Smooth muscle cell (in vitro differentiated cells): Measurements from ENCODE around the gene SORCS1. TPM values are rescaled to one million over a fixed set of nuclear protein-coding genes. Genes with fewer than 3 reads are reported as not detected.

Experiments
- DNase-seq: peaks from one replicate; lab custom pipeline; 2025; ENCODE audit not compliant: unreplicated experiment; lab: John Stamatoyannopoulos, UW
- H2AFZ ChIP-seq: fragments of 200-600 bp; sonication (generic); 2 replicates; pipeline ENCODE4 v1.6.0; 2016; ENCODE audit warnings: antibody characterized with exemption, low read depth, mild to moderate bottlenecking
- H3F3A ChIP-seq: fragments of 200-600 bp; sonication (generic); 2 replicates; pipeline ENCODE4 v1.6.0; 2017; ENCODE audit warnings: antibody characterized with exemption, low read depth
- H3K27ac ChIP-seq: fragments of 200-600 bp; sonication (generic); 2 replicates; pipeline ENCODE4 v1.5.1; 2016; ENCODE audit warnings: low read depth, mild to moderate bottlenecking
- H3K27me3 ChIP-seq: fragments of 200-600 bp; sonication (generic); 2 replicates; pipeline ENCODE4 v1.6.1; 2016; ENCODE audit warnings: low read depth, mild to moderate bottlenecking
- H3K36me3 ChIP-seq: fragments of 200-600 bp; sonication (generic); 2 replicates; pipeline ENCODE4 v1.5.1; 2016; ENCODE audit warnings: low read depth
- H3K4me1 ChIP-seq: fragments of 200-600 bp; sonication (generic); 2 replicates; pipeline ENCODE4 v1.5.1; 2016; ENCODE audit warnings: low read depth
- H3K4me2 ChIP-seq: fragments of 200-600 bp; sonication (generic); 2 replicates; pipeline ENCODE4 v1.6.0; 2016; ENCODE audit warnings: mild to moderate bottlenecking
- H3K4me3 ChIP-seq: fragments of 200-600 bp; sonication (generic); 2 replicates; pipeline ENCODE4 v1.5.1; 2016; ENCODE audit warnings: mild to moderate bottlenecking
- H3K79me2 ChIP-seq: fragments of 200-600 bp; sonication (generic); 2 replicates; pipeline ENCODE4 v1.6.0; 2016; ENCODE audit warnings: low read depth, mild to moderate bottlenecking
- H3K9ac ChIP-seq: fragments of 200-600 bp; sonication (generic); 2 replicates; pipeline ENCODE4 v1.6.0; 2016; ENCODE audit warnings: low read depth
- H3K9me3 ChIP-seq: fragments of 200-600 bp; sonication (generic); replicated peaks from 2 replicates; pipeline ENCODE4 v1.5.1; 2016; ENCODE audit warnings: low read depth
- H4K20me1 ChIP-seq: fragments of 200-600 bp; sonication (generic); 2 replicates; pipeline ENCODE4 v1.6.0; 2016; ENCODE audit warnings: low read depth
- WGBS: methylation state at CpG from one replicate; pipeline ENCODE4 v1.1.7; 2016; ENCODE audit warnings: low lambda C conversion rate; 5-methylcytosine and 5-hydroxymethylcytosine counted together
- polyA plus RNA-seq: library from polyadenylated mRNA; unstranded; fragments of >200 nt; fragmentation: Nextera tagmentation; extraction: Ambion mirVana; gene quantifications from 2 replicates; pipeline ENCODE4 v1.2.1, GENCODE V29; 2016
- total RNA-seq: library from RNA; depleted of rRNA; stranded (reverse); fragments of >200 nt; gene quantifications from 2 replicates; pipeline ENCODE4 v1.2.3, GENCODE V29; 2014
- TF ChIP-seq, protein P1 (sequence below): fragments of 200-600 bp; sonication (generic); IDR thresholded peaks from 2 replicates; pipeline ENCODE4 v1.5.1; 2017; ENCODE audit warnings: borderline replicate concordance, mild to moderate bottlenecking, antibody characterized with exemption; ENCODE audit not compliant: insufficient read depth, poor library complexity, severe bottlenecking

Gene SORCS1
- total and polyA plus RNA-seq, 2 experiments from 2014 or later, result 0.67 TPM; not detected in 1

- no peak overlapping the region for H2AFZ ChIP-seq
- no peak for DNase-seq
- H4K20me1 ChIP-seq, result no peaks in the 10 kb centered on the region
- no peaks in the 10 kb centered on the region for H3F3A ChIP-seq
- TF ChIP-seq, protein P1, sequence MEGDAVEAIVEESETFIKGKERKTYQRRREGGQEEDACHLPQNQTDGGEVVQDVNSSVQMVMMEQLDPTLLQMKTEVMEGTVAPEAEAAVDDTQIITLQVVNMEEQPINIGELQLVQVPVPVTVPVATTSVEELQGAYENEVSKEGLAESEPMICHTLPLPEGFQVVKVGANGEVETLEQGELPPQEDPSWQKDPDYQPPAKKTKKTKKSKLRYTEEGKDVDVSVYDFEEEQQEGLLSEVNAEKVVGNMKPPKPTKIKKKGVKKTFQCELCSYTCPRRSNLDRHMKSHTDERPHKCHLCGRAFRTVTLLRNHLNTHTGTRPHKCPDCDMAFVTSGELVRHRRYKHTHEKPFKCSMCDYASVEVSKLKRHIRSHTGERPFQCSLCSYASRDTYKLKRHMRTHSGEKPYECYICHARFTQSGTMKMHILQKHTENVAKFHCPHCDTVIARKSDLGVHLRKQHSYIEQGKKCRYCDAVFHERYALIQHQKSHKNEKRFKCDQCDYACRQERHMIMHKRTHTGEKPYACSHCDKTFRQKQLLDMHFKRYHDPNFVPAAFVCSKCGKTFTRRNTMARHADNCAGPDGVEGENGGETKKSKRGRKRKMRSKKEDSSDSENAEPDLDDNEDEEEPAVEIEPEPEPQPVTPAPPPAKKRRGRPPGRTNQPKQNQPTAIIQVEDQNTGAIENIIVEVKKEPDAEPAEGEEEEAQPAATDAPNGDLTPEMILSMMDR, result no peak
- H3K4me3 ChIP-seq, result no peak overlapping the region
- 81% methylated on average over 3 of the region's 3 CpGs for WGBS
- no peaks in the 10 kb centered on the region for H3K9me3 ChIP-seq
- H3K79me2 ChIP-seq, result no peaks in the 10 kb centered on the region
- H3K27me3 ChIP-seq, result no peaks in the 10 kb centered on the region
- no peak overlapping the region for H3K27ac ChIP-seq
- no peaks in the 10 kb centered on the region for H3K36me3 ChIP-seq
- no peak overlapping the region for H3K9ac ChIP-seq
- H3K4me2 ChIP-seq, result no peak overlapping the region
- H3K4me1 ChIP-seq, result no peaks in the 10 kb centered on the region
These were observed 162.4 kb downstream of the SORCS1 start for GRCh38 chr10:107002068-107002467.

GRCh38 chr10:106999118-106999707 is 165.3 kb downstream of the SORCS1 start:
- Histone ChIP-seq H3K9ac (no peak overlapping the region), H3K9me3 (no peaks in the 10 kb centered on the region), H2AFZ (no peak overlapping the region), H3K79me2 (no peaks in the 10 kb centered on the region), H3K36me3 (no peaks in the 10 kb centered on the region), H3K4me1 (no peaks in the 10 kb centered on the region), H3K4me3 (no peak overlapping the region), H3K27ac (no peak overlapping the region), H3F3A (no peaks in the 10 kb centered on the region), H3K4me2 (no peak overlapping the region), H3K27me3 (no peaks in the 10 kb centered on the region), H4K20me1 (no peaks in the 10 kb centered on the region)
- WGBS, result 82% methylated on average over 3 of the region's 3 CpGs
- TF ChIP-seq, protein P1, result no peak
- DNase-seq, result no peak

DNA sequence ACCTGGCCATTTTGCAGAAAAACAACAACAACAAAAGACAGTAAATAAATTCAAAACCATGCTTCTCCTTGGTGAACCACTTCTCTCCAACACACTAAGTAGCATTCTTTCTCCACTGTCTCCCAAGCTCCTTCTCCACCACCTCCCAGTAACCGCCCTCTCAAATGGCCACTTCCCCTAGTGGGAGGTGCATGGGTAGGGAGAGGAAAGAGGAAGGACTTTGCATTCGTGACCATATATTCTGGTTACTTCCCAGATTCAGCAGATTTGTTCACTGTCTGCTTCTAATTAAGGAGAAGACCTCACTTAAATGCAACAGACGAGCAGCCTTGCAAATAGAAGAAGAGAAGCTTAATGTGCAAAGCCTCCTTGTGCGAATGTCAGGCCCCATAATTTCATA is 166.8 kb downstream of the SORCS1 start:
- 68% methylated on average over 4 of the region's 4 CpGs for WGBS
- Histone ChIP-seq H3K4me1 (no peaks in the 10 kb centered on the region), H3K9ac (no peak overlapping the region), H4K20me1 (no peaks in the 10 kb centered on the region), H3K36me3 (no peaks in the 10 kb centered on the region), H3K4me3 (no peak overlapping the region), H3K27me3 (no peaks in the 10 kb centered on the region), H3K9me3 (no peaks in the 10 kb centered on the region), H3F3A (no peaks in the 10 kb centered on the region), H3K79me2 (no peaks in the 10 kb centered on the region), H3K27ac (no peak overlapping the region), H2AFZ (no peak overlapping the region), H3K4me2 (no peak overlapping the region)
- TF ChIP-seq, protein P1, result no peak
- no peak for DNase-seq

DNA sequence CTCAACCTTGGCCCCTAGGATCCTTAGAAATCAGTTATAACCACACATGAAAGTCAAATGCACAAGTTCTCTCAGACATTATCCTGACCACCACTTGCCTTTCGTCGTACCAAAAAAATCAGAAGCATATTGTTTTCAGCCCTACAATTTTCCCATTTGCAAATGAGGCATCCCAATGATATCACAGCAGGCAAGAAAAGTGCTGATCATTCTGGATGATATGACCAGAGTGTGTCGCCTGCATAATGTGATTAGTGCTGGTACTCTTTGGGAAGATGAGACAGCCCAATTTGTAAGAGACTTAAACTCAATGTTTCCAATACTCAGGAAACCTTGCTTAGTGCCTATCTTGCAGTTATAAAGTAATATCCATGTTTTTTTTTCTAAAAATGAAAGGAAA is 168.0 kb downstream of the SORCS1 start:
- no peaks in the 10 kb centered on the region for H3F3A ChIP-seq
- H3K4me2 ChIP-seq, result no peak overlapping the region
- H3K9me3 ChIP-seq, result no peaks in the 10 kb centered on the region
- no peaks in the 10 kb centered on the region for H3K4me1 ChIP-seq
- H3K27me3 ChIP-seq, result no peaks in the 10 kb centered on the region
- TF ChIP-seq, protein P1, result no peak
- H4K20me1 ChIP-seq, result no peaks in the 10 kb centered on the region
- no peak overlapping the region for H3K27ac ChIP-seq
- no peaks in the 10 kb centered on the region for H3K36me3 ChIP-seq
- H3K9ac ChIP-seq, result no peak overlapping the region
- no peak overlapping the region for H2AFZ ChIP-seq
- no peaks in the 10 kb centered on the region for H3K79me2 ChIP-seq
- H3K4me3 ChIP-seq, result no peak overlapping the region
- WGBS, result 81% methylated on average over 3 of the region's 3 CpGs
- no peak for DNase-seq
